GM18909 (cell line): Measurements from ENCODE around the gene IFITM1.
"Not testable (repeated sequence)": the region's sequence is repeated elsewhere in the genome, so short reads cannot be mapped to it uniquely, and the experiment has no call there.

Experiments
- ATAC-seq: cut with Tn5 transposase; IDR thresholded peaks from one replicate; pipeline ENCODE4 v1.9.1; 2021; ENCODE audit warnings: mild to moderate bottlenecking; ENCODE audit not compliant: unreplicated experiment, poor library complexity

Gene IFITM1

DNA sequence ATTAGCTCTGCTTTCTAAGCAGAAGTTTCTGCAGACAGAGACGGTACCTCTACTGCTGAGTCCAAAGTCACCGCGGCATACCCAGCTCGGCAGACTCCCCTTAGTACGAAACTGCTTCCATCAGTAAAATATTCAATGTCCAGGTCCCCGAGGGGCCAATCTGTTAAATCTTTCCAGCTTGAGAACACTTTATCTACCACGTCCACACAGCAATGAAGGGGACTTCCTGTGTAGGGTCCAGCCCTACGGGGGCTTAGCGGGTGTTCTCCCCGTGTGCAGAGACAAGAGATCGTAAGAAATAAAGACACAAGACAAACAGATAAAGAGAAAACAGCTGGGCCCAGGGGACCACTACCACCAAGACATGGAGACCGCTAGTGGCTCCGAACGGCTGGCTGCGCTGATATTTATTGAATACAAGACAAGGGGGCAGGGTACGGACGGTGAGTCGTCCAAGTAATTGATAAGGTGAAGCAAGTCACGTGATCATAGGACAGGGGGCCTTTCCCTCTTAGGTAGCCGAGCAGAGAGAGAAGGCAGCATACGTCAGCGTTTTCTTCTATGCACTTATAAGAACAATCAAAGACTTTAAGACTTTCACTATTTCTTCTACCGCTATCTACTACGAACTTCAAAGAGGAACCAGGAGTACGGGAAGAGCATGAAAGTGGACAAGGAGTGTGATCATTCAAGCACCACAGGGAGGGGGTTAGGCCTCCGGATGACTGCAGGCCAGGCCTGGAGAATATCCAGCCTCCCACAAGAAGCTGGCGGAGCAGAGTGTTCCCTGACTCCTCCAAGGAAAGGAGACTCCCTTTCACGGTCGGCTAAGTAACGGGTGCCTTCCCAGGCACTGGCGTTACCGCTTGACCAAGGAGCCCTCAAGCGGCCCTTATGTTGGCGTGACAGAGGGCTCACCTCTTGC lies 11.0 kb downstream of the IFITM1 start:
- not testable (repeated sequence) for ATAC-seq

DNA sequence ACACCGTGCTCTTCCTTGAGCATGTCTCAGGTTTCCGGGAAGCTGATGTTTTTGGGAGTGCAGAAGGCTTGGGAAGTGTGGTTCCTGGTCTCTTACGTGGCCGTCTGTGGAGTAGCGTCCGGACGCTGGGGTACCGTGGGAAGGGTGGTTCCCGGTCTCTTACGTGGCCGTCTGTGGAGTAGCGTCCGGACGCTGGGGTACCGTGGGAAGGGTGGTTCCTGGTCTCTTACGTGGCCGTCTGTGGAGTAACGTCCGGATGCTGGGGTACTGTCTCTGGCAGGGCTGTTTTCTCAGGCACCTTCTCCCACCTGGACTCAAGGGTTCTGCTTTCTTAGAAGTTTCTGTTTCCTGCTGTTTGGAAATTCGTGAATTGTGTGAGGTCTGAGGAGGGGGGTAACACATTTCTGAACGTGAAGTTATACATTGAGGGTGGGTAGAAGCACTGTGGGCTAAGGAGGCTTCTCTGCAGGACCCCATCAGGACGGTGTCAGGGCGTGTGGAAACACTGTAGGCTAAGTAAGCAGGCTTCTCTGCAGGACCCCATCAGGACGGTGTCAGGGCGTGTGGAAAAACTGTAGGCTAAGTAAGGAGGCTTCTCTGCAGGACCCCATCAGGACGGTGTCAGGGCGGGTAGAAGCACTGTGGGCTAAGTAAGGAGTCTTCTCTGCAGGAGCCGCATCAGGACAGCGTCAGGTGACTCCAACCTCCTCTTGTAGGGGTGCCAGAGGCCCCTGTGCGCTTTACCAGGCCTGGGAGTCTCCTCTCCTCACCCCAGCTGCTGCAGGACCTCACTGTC lies 12.2 kb downstream of the IFITM1 start:
- ATAC-seq = no peak

DNA sequence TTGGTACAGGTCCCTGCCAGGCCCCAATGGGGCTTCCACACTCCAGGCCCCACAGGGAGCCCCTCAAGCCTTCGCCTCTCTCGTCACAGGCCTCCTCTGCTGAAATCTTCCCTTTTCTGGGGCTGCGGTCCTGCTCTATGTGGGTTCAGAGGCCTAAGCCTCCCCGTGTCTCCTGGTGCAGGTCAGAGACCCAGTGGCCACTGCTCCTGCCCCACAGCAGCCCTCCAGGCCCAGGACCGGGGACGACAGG lies 12.7 kb downstream of the IFITM1 start:
- ATAC-seq = no peak

DNA sequence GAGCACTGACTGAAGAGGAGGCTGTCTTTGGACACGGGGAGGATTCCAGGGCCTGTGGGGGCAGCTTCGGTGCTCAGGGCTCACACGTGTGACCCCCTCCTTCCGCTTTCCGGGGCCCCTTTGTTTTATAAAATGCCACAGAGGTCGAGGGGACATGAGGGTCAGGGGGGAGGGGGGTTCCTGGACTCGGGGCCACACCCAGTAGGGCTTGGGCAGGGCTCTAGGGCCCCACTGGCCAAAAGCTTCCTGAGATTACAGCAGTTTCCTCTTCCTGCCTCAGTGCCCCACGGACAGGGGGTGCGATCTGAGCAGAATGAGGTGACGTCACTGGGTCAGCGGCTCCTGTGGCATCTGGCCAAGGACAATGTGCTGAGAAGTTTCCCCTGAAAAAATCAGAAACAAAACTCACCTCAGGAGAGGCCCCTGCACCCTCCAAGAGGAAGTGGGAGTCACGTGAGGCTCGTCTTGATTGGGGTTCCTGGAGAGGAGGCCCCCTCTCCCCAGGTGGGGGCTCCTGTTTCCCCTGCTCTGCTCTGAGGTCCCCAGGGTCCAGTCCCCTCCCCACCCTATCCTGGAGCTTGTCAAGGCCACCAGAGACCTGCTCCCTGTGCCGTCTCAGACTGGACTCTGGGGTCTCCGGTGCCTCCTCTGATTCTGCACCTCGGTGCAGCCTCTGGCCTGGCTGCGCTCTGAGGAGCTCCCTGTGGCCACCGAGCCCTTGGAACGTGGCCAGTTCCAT lies 13.2 kb downstream of the IFITM1 start:
- ATAC-seq = peak; percentile 64

DNA sequence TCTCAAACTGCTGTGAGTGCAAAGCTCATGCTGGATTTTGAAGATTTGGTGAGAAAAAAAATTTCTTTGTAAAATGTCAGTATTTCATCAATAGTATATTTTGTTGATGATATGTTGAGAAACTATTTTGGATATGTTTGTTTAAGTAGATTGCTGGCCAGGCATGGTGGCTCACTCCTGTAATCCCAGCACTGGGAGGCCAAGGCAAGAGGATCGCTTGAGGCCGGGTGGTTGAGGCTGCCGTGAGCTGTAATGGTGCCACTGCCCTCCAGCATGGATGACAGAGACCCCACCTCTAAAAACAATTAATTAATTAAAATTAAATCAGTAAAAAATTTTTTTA lies 13.7 kb downstream of the IFITM1 start:
- no peak for ATAC-seq

DNA sequence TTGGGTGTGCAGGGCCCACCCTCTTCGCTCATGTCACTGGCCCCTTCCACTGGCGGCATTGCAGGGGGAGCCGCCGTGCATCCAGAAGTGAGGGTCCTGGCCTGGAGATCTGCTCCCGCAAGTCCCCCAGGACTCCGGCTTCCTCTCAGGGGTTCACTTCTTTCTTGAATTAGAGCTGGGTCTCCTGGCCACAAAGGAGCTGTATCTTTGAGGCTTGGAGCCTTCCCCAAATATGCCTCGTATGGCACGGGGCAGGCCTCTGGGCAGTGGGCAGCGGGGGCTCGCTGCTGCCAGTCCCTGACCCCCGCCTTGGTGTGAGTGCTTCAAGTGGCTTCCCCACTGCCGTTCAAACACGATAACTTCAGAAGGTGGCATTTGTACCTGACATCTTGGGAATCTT lies 14.2 kb downstream of the IFITM1 start:
- no peak for ATAC-seq

DNA sequence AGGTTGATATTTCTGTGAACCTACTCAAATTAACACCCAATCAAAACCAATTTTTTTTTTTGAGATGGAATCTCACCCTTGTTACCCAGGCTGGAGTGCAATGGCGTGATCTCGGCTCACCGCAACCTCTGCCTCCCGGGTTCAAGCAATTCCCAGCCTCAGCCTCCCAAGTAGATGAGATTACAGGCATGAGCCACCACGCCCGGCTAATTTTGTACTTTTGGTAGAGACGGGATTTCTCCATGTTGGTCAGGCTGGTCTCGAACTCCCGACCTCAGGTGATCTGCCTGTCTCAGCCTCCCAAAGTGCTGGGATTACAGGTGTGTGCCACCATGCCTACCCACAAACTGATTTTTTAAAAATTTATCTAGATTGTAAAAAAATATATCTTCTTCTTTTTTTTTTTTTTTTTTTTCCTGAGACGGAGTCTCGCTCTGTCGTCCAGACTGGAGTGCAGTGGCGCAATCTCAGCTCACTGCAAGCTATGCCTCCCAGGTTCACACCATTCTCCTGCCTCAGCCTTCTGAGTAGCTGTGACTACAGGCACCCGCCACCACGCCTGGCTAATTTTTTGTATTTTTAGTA lies 14.8 kb downstream of the IFITM1 start:
- not testable (repeated sequence) for ATAC-seq

DNA sequence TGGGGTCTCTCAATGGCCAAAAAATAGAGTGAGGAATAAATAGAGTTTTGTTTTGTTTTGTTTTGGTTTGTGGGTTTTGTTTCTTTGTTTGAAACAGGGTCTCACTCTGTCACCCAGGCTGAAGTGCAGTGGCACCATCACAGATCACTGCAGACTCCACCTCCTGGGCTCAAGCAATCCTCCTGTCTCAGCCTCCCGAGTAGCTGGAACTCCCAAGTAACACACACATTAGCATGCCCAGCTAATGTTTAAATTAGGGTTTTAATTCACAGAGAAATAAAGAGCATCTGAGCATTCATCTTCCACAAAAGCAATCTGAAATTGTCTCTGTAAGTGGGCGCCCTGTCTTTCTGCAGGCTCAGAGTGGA lies 16.0 kb downstream of the IFITM1 start:
- ATAC-seq = no peak

DNA sequence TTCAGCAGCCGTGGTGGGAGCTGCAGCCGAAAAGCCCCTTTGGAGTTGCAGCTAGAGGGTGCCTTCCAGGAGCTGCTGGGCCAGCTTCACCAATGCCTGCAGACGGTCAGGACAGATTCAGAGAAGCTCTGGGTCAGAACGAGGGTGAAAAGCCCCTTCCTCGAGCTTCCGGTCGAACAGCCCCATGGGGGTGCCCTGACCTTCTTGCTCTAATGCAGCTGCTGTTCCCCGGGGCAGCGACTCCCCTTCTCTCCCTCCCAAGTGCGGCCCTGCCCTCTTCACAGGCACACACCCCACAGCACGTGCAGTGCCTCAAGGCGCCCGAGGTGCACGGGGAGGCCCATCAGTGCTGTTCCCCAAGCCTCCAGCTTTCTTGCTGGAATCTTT lies 16.5 kb downstream of the IFITM1 start:
- ATAC-seq = no peak

DNA sequence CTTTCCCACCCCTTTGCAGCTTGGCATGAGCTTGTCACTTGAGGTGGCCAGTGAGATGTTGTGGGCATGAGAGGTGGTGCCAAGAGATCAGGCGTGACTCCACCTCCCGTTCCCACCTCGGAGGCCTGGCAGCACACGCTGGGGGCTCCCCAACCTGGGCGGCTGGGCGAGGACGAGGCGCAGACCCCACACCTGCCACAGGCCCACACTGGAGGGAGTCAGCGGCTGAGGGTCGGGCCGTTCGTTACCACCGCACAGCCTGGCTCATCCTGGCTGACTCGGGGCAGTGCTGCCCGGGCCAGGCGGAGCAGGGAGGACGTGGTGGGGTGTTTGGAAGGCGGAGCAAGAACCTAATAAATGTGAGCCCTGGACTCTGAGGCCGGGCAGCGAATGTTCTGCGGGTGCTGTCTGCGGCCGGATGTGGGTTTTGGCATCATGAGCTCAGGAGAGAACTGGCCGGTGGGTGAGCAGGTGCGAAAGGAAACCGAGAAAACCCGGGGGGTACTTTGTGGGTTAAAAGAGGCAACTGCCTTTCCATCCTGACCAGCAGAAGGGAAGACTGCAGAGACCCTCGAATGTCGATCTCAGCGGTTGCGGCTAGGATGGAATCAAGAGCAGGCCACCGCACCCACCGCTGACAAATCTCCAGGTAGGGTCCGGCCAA lies 17.0 kb downstream of the IFITM1 start:
- no peak for ATAC-seq

DNA sequence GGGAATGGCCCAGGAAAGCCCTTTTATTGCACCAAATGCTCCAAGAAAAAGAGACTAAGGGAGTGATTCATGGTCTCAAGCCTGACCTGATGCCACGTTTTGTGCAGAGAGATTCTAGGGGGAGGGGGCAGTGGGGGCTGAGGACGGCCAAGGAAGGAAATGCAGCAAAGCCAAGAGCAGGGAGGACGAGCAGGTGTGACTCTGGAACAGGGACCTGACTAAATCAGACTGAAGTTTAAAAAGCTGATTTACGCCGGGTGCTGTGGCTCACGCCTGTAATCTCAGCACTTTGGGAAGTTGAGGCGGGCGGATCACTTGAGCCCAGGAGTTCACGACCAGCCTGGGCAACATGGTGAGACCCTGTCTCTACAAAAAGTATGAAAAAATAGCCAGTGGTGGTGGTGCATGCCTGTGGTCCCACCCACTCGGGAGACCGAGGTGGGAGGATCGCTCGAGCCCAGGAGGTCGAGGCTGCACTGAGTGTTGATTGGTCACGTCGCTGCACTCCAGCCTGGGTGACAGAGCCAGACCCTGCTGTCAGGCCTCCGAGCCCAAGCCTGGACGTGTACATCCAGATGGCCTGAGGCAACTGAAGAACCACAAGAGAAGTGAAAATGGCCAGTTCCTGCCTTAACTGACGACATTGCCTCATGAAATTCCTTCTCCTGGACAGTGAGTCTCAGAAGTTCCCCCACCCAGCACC lies 17.7 kb downstream of the IFITM1 start:
- ATAC-seq = no peak

DNA sequence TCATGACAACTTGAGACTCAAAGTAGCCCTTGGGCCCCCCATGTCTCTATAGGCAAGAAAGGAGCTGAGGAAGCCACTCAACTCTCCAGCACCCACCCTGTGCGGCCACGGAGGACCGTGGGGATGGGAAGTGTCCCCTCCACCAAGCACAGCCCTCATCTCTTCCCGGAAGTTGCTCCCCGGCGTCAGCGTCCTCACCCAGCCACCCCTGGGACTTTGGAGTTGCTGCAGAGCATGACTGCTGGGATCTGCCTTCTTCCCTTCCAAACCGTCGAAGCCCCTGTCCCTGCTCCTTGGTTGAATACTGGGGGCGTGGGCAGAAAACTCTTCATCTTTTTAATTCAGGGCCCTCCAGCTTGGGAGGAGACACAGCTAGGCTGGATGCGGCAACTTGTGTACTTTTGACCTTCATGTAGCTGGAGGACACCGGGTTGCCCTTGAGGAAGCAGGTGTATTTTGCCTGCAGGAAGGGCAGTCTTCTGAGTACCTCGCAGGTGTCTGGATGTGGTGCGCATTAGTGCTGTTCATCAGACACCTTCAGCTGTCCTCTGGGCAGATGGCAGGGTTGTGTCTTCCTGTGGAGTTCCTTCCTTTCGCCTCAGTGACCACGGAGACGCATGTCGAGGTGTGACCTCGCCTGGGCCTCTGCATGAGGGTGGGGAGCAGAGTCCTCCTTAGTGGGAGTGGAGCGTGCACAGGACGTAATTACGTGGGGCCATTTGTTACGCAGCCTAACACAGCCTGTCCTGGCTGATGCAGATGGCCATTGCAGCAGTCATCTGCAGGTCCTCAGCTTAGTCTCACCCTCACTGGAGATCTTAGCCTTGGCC lies 19.0 kb downstream of the IFITM1 start:
- no peak for ATAC-seq

DNA sequence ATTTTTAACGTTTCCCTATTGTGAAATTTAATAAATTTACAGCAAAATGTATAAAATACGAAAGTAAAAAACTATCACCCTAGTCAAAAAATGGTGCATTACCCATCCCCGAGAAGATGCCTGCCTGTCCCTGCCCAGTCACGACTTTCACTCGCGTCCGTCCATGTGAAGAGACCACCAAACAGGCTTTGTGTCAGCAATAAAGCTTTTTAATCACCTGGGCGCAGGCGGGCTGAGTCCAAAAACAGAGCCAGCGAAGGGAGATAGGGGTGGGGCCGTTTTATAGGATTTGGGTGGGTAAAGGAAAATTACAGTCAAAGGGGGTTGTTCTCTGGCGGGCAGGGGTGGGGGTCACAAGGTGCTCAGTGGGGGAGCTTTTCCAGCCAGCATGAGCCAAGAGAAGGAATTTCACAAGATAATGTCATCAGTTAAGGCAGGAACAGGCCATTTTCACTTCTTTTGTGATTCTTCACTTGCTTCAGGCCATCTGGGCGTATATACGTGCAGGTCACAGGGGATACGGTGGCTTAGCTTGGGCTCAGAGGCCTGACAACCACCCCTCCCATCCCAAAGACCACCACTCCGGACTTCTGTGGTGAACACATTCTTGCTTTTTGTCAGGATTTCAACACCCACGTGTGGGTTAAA lies 19.9 kb downstream of the IFITM1 start:
- ATAC-seq = not testable (repeated sequence)

DNA sequence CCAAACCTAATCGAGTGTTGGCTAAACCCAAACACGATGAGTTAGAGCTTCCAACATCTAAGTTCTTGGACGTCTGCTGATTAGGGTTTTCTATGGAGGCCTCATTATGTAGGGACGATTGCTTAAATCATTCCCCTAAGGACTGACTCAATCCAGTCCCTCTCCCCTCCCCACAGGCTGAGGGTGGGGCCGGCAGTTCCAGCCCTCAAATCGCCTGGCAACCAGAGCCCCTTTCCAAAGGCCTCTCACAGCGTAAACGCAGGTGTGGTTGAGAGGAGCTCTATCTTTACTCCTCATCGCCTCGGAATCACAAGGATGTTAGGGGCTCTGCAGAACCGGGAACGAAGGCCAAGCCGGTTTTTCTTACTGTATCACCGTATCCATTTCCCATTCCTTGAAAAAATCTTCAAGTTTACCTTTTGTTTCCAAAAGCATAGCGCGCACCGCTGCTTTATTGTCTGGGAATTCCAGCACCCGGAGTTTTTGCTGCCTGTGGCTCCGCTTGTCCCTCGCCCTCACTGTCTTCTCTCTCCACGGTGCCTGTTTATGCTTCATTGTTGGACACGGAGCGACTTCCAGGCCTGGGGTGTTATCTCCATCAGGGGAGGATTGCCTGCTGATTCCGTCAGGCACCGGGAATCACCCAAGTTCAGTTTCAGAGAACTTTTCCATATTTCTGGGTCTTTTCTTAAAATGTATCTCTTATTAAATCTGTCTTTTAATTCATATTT lies 20.6 kb downstream of the IFITM1 start:
- ATAC-seq = no peak

DNA sequence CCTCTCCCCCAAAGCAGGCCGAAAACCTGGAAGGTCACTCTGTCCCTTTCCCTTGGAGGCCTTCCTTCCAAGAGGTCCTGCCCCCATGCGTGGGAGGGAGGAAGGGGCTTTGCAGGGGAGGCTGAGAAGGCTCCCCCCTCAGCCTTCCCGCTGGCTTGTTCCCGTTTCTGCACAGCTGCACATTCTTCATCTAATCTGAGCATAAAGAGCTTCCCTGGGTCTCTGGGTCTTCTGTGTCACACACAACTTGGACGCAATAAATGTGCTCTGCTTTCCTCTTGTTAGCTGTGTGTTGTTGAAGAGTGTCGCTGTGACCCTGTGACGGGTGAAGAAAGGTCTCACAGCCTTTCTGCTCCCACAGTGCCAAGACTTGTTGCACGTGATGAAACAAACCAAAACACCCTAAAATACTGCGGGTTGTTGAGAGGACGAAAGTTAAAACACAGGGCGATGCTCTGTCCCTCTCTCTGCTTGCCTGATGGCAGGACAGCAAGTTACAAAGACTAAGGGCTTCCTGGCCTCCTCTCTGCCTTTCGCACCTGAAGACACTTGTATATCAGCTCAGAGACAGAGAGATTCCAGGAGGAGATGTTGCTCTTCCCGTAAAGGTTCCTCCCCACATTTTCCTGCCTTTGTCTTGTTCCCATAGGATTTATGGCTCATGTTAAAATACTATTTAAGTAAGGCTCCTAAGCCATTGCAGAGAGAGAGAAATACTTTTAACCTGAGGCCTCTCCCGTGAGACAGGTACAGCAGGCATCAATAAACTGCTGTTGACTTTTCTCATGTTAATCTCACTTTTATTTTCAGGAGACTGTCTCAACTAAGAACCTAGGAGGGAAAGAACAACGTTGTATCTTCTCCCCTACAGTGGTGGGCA lies 22.2 kb downstream of the IFITM1 start:
- ATAC-seq = no peak

DNA sequence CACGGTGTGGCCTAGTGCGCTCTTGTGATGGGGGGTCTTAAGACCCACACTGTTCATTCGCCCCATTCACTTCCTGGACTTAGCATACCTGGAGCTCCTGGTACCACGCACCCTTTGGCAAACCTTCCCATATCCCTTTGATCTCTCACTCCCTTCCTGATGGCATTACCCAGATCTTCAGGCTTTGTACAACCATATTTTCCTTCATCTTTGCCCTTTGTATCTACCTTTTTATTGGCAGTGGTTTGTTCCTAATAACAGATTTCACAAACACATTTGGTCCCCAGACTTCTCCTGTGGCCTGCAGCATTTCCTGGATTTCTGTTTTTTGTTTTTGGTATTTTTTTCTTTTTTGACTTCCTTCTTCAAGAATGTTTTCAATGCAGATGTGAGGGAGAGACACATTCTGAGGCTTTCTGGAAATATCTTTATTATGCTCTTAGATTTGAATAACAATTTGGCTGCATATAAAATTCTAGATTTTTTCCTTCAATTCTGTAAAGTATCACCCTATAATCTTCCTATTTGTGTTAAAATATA lies 22.9 kb downstream of the IFITM1 start:
- no peak for ATAC-seq

DNA sequence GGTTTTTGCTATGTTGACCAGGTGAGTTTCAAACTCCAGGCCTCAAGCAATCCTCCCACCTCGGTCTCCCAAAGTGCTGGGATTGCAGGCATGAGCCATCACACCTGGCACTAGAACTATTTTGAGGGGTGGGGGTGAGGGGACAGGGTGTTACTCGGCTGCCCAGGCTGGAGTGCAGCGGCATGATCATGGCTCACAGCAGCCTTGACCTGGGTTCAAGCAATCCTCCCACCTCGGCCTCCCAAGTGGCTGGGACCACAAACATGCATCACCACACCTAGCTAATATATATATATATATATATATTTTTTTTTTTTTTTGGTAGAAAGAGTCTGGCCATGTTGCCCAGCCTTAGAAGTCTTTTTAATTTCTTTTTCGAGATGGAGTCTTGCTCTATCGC lies 23.9 kb downstream of the IFITM1 start:
- ATAC-seq = no peak
